AML-193 (cell line): ENCODE results near the gene GALNT11.
A peak's percentile ranks its signal among the peaks of the same experiment; 100 is the strongest.
"Not testable (repeated sequence)": the region's sequence is repeated elsewhere in the genome, so short reads cannot be mapped to it uniquely, and the experiment has no call there.

Experiments
- DNase-seq, 2 experiments: peaks; one replicate each; lab custom pipeline; 2025; lab: John Stamatoyannopoulos, UW

Gene GALNT11

DNA sequence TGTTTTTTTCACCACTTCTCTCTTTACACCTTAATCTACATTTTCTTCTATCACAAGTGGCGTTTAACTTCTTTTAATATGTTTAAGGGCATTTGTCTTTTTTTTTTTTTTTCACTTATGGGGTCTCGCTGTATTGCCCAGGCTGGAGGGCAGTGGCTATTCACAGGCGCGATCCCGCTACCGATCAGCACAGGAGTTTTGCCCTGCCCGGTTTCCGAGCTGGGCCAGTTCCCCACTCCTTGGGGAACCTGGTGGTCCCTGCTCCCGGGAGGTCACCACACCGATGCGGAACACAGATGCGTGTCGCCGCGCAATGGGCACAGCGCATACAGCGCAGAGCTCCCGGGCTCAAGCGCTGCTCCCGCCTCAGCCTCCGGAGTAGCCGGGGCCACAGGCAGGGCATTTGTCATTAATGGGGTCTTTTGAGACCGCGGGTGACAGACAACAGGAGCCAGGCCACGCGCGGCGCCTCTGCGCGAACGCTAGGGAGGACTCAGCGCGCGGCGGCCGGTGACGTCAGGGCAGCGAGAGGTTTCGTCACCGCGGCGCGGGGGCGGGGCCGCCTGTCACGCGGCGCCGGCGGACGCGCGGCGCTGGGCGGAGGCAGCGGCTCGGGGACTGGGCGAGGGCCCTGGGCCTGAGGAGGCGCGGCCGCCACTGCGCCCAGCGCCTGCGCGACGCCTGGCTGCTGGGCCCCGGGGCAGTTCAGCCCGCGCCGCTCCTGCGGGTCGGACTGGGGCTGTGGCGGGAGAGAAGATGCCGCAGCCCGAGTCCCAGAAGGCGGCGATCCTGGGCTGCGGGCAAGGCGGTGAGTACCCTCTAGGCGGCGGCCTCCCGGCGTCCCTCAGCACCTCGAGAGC, at the start of gene GALNT11:
Gene GALNT11 (plus strand): TSS at position 598 of the 860 bp plus-strand sequence. CDS start 68,554 bp downstream, outside the sequence.
- peak; percentile 55 to 73 for DNase-seq

DNA sequence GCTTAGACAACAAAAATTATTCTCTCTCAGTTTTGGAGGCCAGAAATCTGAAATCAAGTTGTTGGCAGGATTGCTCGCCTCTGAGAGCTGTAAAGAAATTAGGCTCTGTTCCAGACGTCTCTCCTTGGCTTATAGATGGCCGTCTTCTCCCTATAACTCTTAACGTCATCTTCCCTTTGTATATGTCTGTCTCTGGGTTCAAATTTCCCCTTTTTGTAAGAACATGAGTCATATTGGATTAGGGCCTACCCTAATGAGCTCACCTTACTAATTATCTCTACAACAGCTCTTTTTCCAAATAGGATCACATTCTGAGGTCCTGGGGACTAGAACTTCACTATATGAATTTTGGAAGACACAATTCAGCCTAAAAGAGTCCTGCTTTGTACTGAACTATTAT, 46.9 kb upstream of the GALNT11 start:
- no peak for DNase-seq

DNA sequence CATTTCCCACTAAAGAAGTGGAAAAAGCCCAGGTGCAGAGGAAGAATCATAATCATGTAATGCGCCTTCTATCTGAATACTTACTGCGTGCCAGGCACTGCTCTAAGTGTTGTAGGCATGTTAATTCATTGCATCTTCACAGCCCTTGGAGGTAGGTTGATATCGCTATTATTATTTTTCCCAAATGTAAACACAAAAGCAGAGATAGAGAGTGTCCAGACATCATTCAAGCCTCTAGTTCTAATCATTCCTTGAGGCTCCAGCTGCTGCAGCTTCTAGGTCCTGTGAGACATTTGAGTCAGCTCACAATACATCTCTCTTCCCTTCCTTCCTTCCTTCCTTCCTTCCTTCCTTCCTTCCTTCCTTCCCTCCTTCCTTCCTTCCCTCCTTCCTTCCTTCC, 44.3 kb upstream of the GALNT11 start:
- DNase-seq: no peak

DNA sequence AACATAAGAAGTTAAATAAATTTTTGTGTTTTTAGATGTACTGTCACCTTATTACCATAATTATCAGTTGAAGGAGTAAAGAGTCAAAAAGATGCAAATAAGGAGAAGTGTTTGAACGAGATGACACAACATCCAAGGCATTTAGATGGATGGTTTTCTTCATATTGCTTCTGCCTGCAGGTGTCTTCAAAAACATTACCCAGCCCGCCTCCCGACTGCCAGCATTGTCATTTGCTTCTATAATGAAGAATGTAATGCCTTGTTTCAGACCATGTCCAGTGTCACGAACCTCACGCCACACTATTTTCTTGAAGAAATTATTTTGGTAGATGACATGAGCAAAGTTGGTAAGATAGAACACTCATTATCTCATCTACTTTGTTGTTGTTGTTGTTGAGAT, 42.7 kb upstream of the GALNT11 start:
- DNase-seq: no peak

DNA sequence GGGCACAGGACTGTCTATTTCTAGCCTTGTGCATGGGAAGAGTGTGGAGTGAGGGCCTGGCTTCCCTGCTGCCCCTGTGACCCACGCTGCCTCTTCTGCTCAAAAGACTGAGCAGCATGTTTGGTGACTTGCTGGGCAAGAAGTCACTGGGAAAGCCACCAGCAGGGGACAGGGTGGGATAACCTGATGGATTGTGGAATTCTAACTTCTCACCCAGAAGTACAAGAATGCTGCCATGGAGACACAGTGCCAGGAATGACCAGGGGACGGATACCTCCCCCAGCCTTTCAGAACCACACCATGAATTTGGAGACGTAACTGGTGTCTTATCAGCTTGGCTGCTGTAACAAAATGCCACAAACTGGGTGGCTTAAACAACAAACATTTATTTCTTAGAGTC, 40.9 kb upstream of the GALNT11 start:
- DNase-seq: no peak

DNA sequence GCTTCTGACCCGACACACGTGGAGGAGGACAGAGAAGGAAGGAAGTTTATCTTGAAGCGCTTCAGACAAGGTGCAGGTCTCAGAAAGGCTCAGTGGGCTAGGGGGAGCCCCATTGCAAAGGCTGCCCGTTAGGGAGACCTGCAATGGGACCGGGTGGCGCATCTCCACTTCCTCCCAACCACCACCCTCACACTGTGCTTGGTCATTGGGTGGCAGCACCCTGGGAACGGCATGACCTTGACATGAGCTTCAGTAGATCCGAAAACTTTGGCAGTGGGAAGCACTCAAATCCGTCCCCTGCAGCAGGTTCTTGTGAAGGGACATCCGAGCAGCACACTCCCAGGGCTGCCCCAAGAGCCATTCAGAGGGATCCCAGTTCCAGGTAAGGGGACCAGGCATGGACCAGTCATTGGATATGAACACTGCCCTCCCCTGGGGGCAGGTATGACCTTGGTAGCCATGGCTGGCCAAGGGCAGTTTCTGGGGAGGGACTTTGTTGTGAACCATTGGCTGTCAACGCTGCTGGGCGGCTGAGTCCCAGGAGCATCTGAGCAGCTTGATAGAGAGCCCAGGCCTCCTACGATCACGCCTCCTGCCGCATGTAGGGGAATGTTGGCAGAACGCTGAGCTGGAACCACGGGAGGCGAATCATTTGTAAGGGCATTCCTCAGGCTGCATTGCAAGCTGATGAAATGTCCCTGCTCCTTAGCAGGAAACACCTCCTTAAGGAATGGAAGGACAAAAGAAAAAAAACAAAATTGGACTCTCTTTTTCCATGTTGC, 37.5 kb upstream of the GALNT11 start:
- DNase-seq: no peak

DNA sequence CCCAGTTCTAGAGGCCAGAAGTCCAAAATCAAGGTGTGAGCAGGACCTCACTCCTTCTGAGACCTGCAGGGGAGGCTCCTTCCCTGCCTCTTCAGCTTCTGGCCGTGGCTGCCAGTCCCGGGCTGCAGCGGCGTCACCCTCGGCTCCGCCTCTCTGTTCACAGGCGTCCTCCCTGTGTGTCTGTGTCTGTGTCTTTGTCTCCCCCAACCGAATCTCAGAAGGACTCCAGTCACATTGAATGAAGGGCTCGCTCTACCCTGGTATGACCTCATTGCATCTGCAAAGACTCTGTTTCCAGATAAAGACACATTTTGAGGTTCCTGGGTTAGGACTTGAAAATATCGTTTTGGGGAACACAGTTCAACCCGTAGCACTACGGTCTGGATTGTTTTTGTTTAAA, 33.1 kb upstream of the GALNT11 start:
- DNase-seq: peak; percentile 35 to 38

DNA sequence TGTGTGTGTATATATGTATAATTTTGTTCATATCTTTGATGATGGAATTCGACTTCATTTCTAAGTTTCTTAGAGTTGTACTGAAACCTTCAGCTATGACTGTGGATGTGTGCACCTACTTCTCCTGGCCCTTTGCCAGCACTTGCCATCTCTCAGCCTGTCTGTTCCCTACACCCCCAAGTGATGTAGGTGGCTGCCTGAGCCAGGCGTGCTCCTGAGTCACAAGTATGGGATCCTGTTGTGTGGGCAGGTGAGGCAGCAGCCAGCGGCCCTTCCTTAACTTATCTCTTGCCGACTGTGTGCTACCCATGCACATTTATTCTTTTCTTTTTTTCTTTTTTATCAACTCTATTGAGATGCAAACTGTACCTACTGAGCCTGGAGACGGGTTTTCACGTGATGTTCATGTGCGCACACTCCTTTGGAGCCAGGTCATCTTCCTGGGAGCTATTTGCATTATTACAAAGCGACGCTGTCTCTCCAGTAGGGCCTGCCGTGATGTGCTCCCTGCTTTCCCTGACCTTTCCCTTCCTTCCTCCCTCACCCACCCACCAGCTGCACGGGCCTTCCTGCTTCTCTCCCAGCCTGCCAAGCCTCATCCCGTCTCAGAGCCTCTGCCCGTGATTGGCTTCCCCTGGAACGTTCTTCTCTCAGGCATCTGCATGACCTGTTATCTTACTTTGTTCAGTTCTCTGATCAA, 31.3 kb upstream of the GALNT11 start:
- DNase-seq: no peak

DNA sequence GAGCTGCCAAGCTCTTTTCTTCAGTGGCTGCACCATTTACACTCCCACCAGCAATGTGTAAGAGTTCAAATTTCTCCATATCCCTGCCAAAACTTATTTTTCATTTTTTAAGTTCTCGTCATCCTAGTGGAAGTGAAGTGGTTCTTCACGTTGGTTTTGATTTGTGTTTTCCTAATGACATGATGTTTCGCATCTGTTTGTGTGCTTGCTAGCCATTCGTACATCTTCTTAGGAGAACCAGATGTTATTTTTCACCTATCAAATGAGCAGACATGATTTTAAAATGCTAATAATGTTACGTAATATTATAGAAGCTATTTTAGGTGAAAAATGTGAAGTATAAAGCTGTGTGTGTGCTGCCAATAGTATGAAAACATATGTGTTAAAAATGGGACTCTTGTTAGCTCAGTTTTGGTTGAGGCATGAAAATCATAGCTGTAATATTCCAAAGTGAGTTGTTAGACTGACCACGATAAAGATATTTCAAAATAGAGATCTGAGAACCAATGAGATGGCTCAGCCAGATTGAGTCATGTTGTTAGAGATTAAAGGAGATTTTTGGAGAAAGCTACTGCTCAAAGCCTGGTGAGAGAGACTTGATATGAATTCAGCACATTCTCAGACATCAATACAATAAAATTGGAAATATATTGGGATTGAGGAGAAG, 25.9 kb upstream of the GALNT11 start:
- no peak for DNase-seq

DNA sequence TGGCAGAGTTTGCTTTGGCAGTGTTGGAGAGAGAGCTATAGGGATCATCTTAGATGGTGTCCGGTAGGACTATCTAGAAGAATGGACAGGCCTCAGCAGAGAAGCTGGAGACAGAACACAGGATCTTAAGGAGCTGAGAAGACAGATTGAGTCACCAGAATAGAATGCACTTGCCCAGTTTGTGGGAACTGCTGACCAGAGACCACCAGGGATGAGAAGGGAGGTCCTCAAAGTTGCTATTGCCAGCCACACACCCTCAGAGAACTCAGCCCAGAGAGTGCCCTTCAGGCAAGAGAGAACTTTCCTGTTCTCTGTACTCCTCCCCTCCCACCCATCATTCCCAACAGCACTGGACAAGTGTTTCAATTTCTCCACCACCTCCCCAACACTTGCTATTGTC, 25.3 kb upstream of the GALNT11 start:
- DNase-seq: no peak

DNA sequence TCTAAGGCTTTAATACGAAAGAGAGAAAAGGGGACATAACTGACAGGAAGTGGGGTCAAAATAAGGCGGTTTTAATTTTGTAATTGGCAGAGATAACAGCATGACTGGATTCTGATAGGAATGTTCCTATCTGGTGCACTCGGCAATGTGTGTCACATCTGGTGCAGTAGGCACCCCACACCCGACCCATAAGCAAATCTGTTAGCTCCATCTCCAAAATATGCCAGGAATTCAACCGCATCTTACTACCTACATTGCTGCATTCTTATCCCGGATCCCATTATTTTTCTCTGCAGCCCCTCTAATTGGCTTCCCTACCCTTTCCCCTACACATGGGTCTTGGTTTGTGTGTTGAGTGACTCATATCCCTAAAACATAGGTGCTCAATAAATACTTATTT, 19.1 kb upstream of the GALNT11 start:
- DNase-seq: no peak

DNA sequence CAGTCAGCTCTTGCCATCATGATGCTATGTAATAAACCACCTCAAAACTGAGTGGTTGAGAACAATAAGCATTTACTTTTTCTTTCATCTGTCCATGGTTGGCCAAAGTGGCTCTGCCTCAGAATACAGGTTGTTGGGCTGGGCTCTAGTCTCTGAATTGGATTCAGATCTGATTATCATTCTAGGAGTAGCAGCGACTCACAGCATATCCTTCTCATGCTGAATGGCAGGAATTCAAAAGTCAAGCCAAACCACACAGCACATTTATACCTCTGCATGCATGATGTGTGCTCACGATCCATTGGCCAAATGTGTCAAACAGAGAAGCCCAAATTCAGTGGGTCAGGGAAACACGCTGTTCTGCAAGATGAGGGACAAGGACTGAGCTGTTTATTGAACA, 13.6 kb upstream of the GALNT11 start:
- no peak for DNase-seq

DNA sequence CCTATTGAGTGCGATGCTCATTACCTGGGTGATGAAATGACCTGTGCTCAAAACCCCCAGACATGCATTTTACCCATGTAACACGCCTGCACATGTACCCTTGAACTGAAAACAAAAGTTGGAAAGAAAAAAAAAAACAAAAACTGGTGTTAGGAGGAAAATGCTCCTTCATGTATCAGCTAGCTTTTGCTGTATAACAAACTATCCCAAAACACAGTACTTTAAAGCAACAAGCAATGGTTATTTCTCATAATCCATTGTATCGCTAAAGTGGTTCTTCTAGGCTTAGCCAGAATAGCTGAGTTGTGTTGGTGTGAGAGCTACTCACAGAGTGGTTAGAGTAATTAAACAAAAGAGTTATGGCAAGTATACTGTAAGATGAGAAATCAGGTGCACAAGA, 12.2 kb upstream of the GALNT11 start:
- DNase-seq: no peak

DNA sequence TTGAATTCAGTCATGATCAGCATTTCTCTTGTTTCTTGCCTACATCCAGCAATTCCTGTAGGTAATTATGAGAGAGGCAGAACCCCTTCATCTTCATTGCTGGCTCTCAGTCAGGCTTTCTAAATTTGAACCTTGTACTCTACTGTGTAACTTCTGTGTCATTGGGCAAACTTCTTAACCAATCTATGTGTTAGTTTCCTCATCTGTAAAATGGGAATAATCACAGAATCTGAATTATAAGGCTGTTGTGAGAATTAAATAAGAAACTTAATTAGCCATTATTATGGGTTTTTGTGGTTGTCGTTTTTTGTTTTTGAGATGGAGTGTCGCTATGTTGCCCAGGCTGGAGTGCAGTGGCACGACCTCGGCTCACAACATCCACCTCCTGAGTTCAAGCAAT, 11.5 kb upstream of the GALNT11 start:
- DNase-seq: no peak

DNA sequence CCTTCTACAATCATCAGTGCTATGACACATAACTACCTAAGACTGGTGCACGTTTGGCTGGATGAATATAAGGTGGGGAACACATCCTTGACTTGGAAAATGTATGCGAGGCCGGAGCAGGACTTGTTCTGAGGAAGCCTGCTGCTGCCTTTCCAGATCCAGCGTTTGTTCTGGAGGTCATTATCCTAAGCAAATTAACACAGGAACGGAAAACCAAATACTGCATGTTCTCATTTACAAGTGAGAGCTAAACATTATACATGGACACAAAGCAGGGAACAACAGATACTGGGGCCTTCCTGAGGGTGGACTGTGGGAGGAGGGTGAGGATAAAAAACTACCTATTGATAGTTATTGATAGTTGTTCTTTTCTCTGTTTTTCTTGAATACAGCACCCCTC, 10.8 kb upstream of the GALNT11 start:
- no peak for DNase-seq

DNA sequence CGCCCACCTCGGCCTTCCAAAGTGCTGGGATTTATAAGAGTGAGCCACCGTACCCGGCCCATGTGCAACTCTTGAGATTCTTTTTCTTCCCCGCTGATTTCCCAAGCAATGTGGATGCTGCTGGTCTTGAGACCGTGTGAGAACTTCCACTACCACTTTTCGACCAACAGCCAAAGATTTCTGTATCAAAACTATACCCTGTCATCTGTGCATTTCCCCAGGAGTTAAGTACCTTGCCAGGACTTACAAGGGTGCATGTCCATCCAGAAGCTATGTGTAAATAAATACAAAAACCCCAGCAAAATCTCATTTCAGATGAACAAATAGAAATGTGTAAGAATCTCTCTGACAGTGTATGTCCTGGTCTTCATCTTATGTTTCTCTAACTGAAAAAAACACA, 9.9 kb upstream of the GALNT11 start:
- DNase-seq: no peak

DNA sequence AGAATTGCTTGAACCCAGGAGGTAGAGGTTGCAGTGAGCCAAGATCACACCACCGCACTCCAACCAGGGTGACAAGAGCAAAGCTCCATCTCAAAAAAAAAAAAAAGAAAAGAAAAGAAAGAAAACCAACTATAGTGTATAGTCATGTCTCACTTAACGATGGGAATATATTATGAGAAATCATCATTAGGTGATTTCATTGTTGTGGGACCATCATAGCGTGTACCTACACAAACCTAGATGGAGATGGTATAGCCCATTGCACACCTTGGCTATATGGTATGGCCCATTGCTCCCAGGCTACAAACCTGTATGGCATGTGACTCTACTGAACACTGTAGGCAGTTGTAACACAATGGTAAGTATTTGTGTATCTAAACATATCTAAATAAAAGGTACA, 8.5 kb upstream of the GALNT11 start:
- no peak for DNase-seq

DNA sequence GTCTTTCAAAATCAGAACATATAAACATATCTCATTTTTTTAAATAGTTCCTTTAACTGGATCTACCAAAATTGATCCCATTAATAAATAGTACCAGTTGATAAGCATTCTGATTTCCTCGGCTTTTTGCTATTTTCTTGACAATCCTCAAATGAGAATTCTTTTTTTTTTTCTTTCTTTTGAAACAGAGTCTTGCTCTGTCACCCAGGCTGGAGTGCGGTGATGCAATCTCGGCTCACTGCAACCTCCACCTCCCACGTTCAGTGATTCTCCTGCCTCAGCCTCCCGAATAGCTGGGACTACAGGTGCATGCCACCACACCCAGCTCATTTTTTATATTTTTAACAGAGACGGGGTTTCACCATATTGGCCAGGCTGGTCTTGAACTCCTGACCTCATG, 7.8 kb upstream of the GALNT11 start:
- DNase-seq: not testable (repeated sequence)

DNA sequence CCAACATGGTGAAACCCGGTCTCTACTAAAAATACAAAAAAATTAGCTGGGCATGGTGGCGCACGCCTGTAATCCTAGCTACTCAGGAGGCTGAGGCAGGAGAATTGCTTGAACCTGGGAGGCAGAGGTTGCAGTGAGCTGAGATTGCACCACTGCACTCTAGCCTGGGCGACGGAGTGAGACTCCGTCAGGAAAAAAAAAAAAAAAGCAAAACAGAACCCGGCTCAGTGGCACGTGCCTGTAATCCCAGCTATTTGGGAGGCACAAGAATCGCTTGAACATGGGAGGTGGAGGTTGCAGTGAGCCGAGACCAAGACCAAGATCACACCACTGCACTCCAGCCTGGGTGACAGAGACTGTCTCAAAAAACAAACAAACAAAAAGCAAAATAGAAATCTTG, 3.7 kb upstream of the GALNT11 start:
- not testable (repeated sequence) for DNase-seq

DNA sequence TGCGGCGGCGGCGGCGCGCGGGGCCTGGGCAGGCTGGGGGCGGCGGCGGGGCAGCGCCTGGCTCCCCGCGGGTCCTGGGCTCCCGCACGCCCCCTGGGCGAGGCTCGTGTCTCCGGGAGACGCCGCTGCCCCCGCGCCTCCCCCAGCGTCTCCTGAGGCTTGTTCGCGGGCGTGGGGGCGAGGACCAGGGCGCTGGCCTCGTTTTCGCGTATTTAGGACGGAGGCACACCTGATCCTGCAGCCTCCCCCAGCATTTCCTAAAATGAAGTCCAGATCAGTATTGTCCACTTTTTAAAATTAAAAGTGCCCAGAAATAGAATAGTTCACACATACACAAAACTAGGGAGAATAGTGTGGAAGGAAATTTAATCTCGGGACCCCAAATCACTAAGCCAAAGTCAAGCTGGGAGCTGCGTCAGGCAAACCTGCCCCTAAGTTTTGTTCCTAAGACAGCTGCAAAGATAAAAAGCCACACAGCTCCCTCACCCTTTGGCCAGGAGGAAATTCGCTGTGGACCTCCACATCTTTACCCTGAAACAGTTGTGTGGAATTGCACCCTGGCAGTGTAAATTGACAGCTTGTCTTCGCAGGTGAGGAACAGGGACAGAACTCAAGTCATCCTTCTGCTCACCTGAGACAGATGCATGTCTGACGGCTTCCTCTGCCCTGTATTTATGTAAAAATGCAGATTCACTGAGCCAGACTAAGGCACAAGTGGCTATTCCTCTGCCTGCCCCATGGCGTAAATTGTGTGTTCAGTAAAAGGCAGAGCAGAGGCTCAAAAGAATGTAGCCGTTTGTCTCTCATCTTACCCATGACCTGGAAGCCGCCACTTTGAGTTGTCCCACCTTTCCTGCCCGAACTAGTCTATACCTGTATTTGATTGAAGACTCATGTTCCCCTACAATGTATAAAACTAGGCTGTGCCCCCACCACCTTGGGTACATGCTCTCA, 740 bp downstream of the GALNT11 start:
- DNase-seq: no peak
